Neutrophil (primary cell): ENCODE data around the gene AKT3.
"Not testable (repeated sequence)": the region's sequence is repeated elsewhere in the genome, so short reads cannot be mapped to it uniquely, and the experiment has no call there.

Experiments used
- H3K27ac ChIP-seq: fragments of 200-600 bp; sonication (generic); 2 replicates; pipeline ENCODE4 v1.5.1; 2016; ENCODE audit warnings: mild to moderate bottlenecking, moderate library complexity
- H3K27me3 ChIP-seq: fragments of 200-600 bp; sonication (generic); 2 replicates; pipeline ENCODE4 v1.6.0; 2016; ENCODE audit warnings: mild to moderate bottlenecking
- H3K36me3 ChIP-seq: fragments of 200-600 bp; sonication (generic); 2 replicates; pipeline ENCODE4 v1.5.1; 2017
- H3K4me1 ChIP-seq, 2 experiments: fragments of 200-600 bp in 1 of 2; sonication (generic) in 1 of 2; 1 replicate in 1 of 2; 2 replicates in 1 of 2; pipeline versions ENCODE4 v1.5.1 to v1.6.1; 2013 to 2016; ENCODE audit warnings: low read depth in 1 of 2, low read length in 1 of 2, mild to moderate bottlenecking in 1 of 2, moderate library complexity in 1 of 2; ENCODE audit not compliant: control insufficient read depth in 1 of 2, insufficient read depth in 1 of 2
- H3K4me3 ChIP-seq, 2 experiments: fragments of 200-600 bp in 1 of 2; sonication (generic) in 1 of 2; 1 replicate in 1 of 2; 2 replicates in 1 of 2; pipeline ENCODE4 v1.5.1; 2013 to 2016; ENCODE audit warnings: low read depth in 1 of 2, low read length in 1 of 2, mild to moderate bottlenecking in 1 of 2, moderate library complexity in 1 of 2
- H3K9me3 ChIP-seq: fragments of 200-600 bp; sonication (generic); 2 replicates; pipeline ENCODE4 v1.5.1; 2016
- TF ChIP-seq, protein P1 (sequence below): fragments of 200-600 bp; sonication (generic); IDR thresholded peaks from 2 replicates; pipeline ENCODE4 v1.5.1; 2016; ENCODE audit warnings: antibody characterized with exemption

Gene AKT3

DNA sequence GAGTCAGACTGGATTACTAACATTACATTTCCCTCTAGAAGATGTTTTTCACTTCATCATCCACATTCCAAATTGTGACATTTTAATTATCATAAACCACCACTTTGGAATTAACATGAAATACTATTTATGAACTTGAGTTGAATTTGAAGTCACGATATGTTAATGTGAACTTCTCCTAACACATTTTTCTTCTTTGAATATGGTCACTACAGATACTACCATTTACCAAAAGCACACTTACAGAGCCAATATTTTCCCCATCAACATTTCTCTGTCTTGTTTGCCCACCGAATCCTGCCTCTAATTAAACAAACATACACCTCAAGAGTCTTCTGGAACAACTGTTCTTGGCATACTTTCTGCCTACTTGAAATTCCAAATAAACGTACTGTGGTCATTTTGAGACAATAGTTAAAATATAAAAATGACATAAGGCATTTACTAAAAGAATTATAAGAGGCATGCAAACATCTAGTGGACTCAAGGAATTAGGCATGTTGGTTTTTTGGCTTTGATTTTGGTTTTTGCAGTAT, 177.4 kb downstream of the AKT3 start:
- no peak overlapping the region for H3K4me3 ChIP-seq
- H3K4me1 ChIP-seq: no peaks in the 10 kb centered on the region
- TF ChIP-seq, protein P1, sequence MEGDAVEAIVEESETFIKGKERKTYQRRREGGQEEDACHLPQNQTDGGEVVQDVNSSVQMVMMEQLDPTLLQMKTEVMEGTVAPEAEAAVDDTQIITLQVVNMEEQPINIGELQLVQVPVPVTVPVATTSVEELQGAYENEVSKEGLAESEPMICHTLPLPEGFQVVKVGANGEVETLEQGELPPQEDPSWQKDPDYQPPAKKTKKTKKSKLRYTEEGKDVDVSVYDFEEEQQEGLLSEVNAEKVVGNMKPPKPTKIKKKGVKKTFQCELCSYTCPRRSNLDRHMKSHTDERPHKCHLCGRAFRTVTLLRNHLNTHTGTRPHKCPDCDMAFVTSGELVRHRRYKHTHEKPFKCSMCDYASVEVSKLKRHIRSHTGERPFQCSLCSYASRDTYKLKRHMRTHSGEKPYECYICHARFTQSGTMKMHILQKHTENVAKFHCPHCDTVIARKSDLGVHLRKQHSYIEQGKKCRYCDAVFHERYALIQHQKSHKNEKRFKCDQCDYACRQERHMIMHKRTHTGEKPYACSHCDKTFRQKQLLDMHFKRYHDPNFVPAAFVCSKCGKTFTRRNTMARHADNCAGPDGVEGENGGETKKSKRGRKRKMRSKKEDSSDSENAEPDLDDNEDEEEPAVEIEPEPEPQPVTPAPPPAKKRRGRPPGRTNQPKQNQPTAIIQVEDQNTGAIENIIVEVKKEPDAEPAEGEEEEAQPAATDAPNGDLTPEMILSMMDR: no peak
- no peaks in the 10 kb centered on the region for H3K27me3 ChIP-seq
- H3K9me3 ChIP-seq: no peaks in the 10 kb centered on the region
- no peaks in the 10 kb centered on the region for H3K36me3 ChIP-seq
- no peak overlapping the region for H3K27ac ChIP-seq

DNA sequence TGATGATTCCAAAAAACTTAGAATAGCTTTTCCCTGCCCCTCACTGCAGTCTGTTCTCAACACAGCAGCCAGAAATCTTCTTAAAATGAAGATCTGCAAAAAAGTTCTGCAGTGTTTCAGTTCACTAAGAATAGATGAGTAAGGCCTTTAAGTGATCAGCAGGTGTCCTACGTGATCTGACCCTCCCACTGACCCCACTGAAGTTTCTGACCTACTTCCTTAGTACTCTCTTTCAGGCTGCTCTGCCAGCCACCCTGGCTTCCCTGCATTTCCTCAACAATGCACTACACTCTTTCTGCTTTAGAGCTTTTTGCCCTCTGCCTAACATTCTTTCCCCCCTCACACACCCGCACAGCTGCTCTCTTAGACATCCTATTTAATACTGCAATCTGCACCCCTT, 182.5 kb downstream of the AKT3 start:
- no peak overlapping the region for H3K4me3 ChIP-seq
- H3K4me1 ChIP-seq: no peaks in the 10 kb centered on the region
- TF ChIP-seq, protein P1: no peak
- no peak overlapping the region for H3K27ac ChIP-seq
- H3K36me3 ChIP-seq: no peaks in the 10 kb centered on the region
- no peaks in the 10 kb centered on the region for H3K9me3 ChIP-seq
- no peaks in the 10 kb centered on the region for H3K27me3 ChIP-seq

DNA sequence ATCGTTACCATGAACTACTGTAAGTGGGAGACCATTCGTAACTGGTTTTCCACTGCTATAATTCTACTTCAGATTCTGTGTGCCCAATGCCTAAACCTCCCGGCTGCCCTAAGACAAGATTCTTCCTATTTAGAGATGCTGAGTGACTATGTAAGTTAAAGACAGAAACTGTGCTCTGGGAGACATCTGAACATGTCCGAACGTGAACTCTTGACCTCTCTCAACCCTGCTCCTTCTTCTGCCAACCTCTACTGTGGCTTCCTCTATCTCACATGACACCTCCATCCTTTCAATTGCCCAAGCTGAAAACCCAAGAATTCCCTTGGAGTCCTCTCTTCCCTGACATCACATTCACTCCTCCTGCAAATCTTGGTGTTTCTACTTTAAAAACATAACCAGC, 182.9 kb downstream of the AKT3 start:
- H3K27ac ChIP-seq: no peak overlapping the region
- no peaks in the 10 kb centered on the region for H3K27me3 ChIP-seq
- H3K4me3 ChIP-seq: no peak overlapping the region
- no peaks in the 10 kb centered on the region for H3K36me3 ChIP-seq
- TF ChIP-seq, protein P1: no peak
- H3K4me1 ChIP-seq: no peaks in the 10 kb centered on the region
- no peaks in the 10 kb centered on the region for H3K9me3 ChIP-seq

DNA sequence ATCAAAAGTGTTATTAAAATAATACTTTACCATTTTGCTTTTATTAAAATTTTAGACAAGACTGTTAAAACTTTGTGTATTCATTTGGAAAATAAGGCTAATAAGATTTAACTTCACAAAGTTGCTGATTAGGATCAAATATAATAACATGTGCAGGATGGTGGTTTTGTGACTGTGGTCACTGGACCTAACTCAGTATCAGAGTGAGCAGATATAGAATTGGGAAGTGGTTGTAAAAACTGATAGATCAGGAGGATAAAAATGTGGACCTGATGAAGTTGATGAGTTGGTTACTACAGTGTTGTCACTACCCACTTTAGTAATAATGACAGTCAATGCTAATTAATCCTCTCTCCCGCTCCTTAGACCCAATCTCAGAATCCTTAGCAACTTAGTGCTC, 186.4 kb downstream of the AKT3 start:
- TF ChIP-seq, protein P1: no peak
- H3K9me3 ChIP-seq: no peaks in the 10 kb centered on the region
- H3K27ac ChIP-seq: no peak overlapping the region
- H3K4me1 ChIP-seq: no peaks in the 10 kb centered on the region
- no peak overlapping the region for H3K4me3 ChIP-seq
- H3K36me3 ChIP-seq: no peaks in the 10 kb centered on the region
- H3K27me3 ChIP-seq: no peaks in the 10 kb centered on the region

DNA sequence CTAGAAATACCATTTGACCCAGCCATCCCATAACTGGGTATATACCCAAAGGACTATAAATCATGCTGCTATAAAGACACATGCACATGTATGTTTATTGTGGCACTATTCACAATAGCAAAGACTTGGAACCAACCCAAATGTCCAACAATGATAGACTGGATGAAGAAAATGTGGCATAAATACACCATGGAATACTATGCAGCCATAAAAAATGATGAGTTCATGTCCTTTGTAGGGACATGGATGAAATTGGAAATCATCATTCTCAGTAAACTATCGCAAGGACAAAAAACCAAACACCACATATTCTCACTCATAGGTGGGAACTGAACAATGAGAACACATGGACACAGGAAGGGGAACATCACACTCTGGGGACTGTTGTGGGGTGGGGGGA, 187.9 kb downstream of the AKT3 start:
- H3K27ac ChIP-seq, H3K4me1 ChIP-seq, H3K36me3 ChIP-seq, H3K4me3 ChIP-seq, H3K27me3 ChIP-seq, H3K9me3 ChIP-seq: not testable (repeated sequence)

DNA sequence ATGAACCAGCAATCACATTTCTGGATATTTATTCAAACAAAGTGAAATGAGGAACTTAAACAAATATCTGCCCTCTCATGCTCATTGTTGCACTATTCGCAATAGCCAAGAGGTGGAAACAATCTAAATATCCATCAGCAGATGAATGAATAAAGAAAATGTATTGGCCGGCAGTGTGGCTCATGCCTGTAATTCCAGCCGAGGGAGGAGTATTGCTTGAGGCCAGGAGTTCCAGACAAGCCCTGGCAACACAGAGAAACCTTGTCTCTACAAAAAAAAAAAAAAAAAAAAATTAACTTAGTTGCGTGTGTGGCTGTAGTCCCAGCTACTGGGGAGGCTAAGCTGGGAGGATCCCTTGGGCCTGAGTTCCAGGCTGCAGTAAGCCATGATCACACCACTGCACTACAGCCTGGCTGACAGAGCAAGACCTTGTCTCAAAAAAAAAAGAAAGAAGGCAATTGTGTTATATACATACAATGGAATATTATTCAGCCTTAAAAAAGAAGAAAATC, 191.4 kb downstream of the AKT3 start:
- Histone ChIP-seq H3K4me1 (no peaks in the 10 kb centered on the region), H3K4me3 (no peak overlapping the region), H3K27me3 (no peaks in the 10 kb centered on the region), H3K27ac (no peak overlapping the region), H3K9me3 (no peaks in the 10 kb centered on the region), H3K36me3 (no peaks in the 10 kb centered on the region)
- TF ChIP-seq, protein P1: no peak
